HG02981 (cell line): ENCODE measurements around the gene CABCOCO1.
"Not testable (repeated sequence)": the region's sequence is repeated elsewhere in the genome, so short reads cannot be mapped to it uniquely, and the experiment has no call there.

Experiments used
- ATAC-seq: cut with Tn5 transposase; IDR thresholded peaks from one replicate; pipeline ENCODE4 v1.9.1; 2021; ENCODE audit warnings: mild to moderate bottlenecking, moderate library complexity; ENCODE audit not compliant: unreplicated experiment

Gene CABCOCO1

DNA sequence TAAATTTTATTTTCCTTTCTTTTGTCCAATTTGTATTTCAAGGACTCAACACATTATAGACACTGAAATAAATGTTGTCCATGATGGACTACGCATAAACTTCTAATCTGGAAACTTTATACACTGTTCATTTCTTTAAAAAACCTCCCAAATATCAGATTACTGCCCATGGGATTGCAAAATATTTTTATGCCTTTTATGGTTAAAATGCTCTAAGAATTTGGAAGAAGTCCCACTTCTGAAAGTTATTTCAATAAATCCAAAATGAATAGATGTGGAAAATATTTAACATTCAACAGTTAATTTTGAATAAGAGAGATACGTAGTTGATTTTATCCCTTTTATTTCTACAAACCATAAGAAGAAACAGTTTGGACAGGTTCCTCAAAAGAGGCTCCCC, 46.1 kb downstream of the CABCOCO1 start:
- ATAC-seq = no peak

- not testable (repeated sequence) for ATAC-seq
Observed at GRCh38 chr10:61712105-61712504, 49.4 kb downstream of the CABCOCO1 start.

DNA sequence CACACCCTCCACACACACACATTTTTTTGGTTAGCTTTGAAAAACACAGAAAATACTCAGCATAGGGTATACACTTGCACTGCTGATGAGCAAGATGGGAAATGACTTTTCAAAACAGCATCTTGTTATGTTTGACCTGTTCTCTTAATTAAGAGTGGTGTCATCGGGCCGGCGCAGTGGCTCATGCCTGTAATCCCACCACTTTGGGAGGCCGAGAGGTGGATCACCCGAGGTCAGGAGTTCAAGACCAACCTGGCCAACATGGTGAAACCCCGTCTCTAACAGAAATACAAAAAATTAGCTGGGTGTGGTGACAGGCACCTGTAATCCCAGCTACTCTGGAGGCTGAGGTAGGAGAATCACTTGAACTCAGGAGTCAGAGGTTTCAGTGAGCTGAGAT, 56.7 kb downstream of the CABCOCO1 start:
- ATAC-seq = not testable (repeated sequence)

DNA sequence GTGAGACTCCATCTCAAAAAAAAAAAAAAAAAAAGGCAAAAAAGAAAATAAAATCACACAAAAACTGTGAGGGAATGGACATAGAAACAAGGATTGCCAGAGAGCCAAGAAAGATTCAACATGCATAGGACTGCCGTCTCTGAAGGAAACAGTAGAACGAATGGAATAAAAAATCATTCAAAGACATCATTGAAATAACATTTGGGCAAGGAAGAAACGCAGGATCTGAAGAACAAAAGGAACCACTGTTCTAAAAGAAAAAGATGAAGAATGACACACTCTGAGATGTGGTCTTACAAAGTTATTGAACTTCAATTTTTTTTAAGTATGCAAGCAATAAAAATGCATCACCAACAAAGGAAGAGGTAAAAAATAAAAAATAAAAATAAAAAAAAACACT, 57.2 kb downstream of the CABCOCO1 start:
- no peak for ATAC-seq

DNA sequence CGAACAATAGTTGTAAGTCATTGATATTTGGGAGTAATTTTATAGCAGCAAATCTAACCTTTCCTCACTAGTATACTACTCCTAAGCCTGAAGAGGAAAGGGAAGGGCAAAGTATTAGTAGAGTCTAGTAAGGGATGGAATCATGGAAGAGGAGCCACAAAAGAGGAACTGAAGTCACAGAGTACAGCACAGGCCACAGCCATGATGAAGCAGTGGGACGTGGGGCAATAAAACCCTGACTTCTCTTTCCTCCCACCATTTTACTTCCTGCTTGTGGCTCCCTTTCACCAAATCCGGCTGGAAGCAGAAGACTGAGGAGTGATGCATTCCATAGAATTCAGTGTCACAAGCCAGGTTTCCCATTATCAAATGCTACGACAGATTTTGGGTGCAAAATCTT, 58.7 kb downstream of the CABCOCO1 start:
- ATAC-seq = no peak

DNA sequence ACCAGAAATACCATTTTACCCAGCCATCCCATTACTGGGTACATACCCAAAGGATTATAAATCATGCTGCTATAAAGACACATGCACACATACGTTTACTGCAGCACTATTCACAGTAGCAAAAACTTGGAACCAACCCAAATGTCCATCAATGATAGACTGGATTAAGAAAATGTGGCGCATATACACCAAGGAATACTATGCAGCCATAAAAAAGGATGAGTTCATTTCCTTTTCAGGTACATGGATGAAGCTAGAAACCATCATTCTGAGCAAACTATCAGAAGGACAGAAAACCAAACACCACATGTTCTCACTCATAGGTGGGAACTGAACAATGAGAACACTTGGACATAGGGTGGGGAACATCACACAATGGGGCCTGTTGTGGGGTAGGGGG, 62.5 kb downstream of the CABCOCO1 start:
- not testable (repeated sequence) for ATAC-seq

DNA sequence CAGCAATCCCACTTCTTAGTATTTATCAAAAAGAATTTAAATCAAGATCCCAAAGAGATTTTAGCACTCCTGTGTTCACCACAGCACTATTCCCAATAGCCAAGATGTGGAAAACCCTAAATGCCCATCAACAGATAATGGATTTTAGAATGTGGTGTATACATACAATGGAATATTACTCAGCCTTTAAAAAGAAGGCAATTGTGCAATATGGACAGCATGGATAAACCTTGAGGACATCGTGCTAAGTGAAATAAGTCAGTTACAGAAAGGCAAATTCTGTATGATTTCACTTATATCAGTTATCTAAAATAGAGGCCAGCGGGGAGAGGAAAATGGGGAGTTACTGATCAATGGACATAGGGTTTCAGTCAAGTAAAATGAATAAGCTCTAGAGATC, 66.9 kb downstream of the CABCOCO1 start:
- ATAC-seq = no peak

GRCh38 chr10:61730671-61731070, 67.9 kb downstream of the CABCOCO1 start:
- no peak for ATAC-seq

- no peak for ATAC-seq
Observed at GRCh38 chr10:61731638-61732037, 68.9 kb downstream of the CABCOCO1 start.

- no peak for ATAC-seq
Observed at GRCh38 chr10:61732629-61733278, 70.0 kb downstream of the CABCOCO1 start.

DNA sequence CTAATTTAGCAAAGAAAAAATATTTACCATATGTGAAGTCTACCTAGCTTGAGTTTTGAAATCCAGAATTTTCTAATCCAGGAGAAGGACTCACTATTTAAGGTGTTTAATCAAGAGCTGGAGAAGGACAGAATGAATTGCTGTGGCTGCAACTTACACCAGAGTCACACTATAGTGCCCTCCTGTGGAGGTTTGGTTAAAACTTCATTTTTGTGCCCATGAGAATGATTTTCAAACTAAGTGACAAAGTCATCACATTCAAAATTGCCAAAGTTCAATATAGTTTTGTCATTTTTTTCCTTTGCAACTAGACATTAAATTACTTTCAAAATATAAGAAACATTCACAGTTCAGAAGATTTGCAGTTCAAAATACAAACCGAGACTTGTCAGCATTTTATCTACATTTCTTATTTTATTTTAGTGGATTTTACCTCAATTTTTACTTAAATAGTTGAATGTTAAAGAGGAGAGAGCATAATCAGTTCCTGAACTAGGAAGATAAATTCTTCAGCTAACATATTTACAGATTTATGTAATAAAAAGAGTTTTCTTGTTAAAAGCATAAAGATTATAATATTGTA, 70.7 kb downstream of the CABCOCO1 start:
- ATAC-seq = no peak

GRCh38 chr10:61735882-61736281, 73.2 kb downstream of the CABCOCO1 start:
- no peak for ATAC-seq

DNA sequence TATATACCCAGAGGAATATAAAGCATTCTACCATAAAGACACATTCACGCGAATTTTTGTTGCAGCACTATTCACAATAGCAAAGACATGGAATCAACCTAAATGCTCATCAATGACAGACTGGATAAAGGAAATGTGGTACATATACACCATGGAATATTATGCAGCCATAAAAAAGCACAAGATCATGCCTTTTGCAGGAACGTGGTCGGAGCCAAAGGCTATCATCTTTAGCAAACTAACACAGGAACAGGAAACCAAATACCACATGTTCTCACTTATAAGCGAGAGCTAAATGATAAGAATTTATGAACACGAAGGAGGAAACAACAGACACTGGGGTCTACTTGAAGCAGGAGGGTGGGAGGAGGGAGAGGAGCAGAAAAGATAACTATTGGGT, 74.7 kb downstream of the CABCOCO1 start:
- not testable (repeated sequence) for ATAC-seq

DNA sequence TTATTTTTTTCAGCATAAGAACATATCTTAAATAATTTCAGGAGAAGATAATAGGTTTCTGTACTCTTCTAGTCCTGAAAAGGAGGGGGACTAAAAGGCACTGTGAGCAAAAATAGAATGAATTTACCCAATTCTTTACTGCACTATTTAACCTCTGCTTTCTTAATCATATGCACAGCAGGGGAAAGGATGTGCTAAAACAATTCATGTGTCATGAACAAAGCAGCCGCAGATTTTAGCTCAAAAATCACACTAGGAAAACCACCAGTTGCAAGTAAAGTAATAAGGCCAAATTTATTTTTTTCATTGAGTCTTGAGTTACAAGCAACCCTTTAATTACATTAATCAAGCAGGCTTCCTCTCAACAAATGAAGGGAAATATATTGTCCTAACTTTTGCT, 80.1 kb downstream of the CABCOCO1 start:
- no peak for ATAC-seq

DNA sequence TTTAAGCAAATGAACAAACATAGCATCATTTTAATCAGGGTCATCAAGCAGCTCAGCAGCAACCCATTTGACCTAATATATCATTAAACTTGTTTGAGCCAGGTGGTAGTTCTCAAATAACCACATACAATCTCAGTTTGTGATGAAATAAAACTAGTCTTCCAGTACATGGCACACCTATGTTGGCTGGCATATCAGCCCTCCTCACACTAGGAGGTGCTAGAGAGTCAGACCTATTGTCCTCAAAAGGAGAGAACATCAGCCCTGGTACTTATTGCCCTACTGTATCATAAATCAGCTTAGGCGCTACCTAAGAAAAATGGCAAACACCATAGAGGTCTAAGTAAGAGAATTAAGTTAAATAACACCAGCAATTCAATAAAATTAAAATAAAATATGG, 81.7 kb downstream of the CABCOCO1 start:
- ATAC-seq = no peak

DNA sequence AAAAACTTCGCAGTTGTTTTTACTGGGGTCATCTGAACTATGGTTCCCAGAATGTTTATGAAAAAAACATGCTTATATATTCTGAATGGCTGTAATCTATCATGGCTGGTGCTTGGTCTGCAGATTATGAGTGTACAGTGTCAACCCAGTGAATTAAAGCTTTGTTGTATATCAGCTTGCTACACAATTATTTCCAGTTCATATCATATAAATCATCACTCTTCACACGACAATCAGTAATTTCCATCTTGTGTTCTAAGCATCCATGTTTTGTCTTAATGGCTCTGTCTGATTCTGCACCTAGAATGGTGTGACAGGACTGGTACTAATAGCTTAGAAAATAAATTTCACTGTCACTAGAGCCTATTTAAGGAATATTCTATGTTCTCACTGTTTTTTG, 83.6 kb downstream of the CABCOCO1 start:
- ATAC-seq = no peak

DNA sequence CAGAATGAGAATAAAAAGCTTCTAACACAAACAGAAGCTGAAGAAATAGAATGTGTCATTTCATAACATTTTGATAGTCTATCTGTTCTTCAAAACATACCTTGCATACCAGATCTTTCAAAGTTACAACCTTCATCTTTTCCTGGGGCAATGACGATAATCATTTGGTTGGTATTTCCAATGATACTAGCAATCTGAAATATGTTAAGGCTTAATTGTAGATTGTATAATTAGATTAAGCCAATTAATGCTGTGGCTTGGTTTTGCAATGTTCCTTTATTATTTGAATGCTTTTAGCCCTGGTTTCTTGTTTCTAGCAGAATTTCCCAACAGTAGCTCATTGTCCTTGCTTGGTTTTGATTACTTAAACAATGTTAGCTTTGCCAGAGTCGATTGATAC, 84.6 kb downstream of the CABCOCO1 start:
- ATAC-seq = no peak

GRCh38 chr10:61749291-61749690, 86.6 kb downstream of the CABCOCO1 start:
- no peak for ATAC-seq

GRCh38 chr10:61750943-61751471, 88.3 kb downstream of the CABCOCO1 start:
- peak; percentile 82 for ATAC-seq

- peak; percentile 21 for ATAC-seq
Observed at GRCh38 chr10:61751599-61751998, 88.9 kb downstream of the CABCOCO1 start.

GRCh38 chr10:61752111-61753011, 89.6 kb downstream of the CABCOCO1 start:
- ATAC-seq = peak; percentile 52

- no peak for ATAC-seq
Observed at GRCh38 chr10:61753453-61753852, 90.7 kb downstream of the CABCOCO1 start.
